ENCODE data around the gene GM2A.
A peak's percentile ranks its signal among the peaks of the same experiment; 100 is the strongest.

GM2A gene

GRCh38 chr5:151221574-151221973 is 31.4 kb upstream of the GM2A start:
- no peak for TF ChIP-seq CTCF (IDR thresholded peaks at IDR 0.05; ENCODE audit: low read depth, low read length, missing control alignments)
- H3K4me3 ChIP-seq (ENCODE audit: low read depth, low read length) = no peak overlapping the region
- in situ Hi-C loops (cut with HindIII; ENCODE audit: low sequenced_read_pairs) = no loop called here
- DNase-seq (ENCODE audit: low read depth) = no peak

GRCh38 chr5:151222054-151222789 is 30.8 kb upstream of the GM2A start:
- in situ Hi-C loops (cut with HindIII; ENCODE audit: low sequenced_read_pairs) = no loop called here
- no peak overlapping the region for H3K4me3 ChIP-seq (ENCODE audit: low read depth, low read length)
- no peak for DNase-seq (ENCODE audit: low read depth)
- no peak for TF ChIP-seq CTCF (IDR thresholded peaks at IDR 0.05; ENCODE audit: low read depth, low read length, missing control alignments)

- no peak for TF ChIP-seq CTCF (IDR thresholded peaks at IDR 0.05; ENCODE audit: low read depth, low read length, missing control alignments)
- H3K4me3 ChIP-seq (ENCODE audit: low read depth, low read length) = peak overlapping the region; percentile 56
- no peak for DNase-seq (ENCODE audit: low read depth)
- in situ Hi-C loops (cut with HindIII; ENCODE audit: low sequenced_read_pairs) = no loop called here
Measured at GRCh38 chr5:151222790-151223446, 30.1 kb upstream of the GM2A start.

GRCh38 chr5:151223447-151224264 is 29.3 kb upstream of the GM2A start, which contains the start of gene CCDC69:
CCDC69 (minus strand) TSS chr5:151224092; CDS start chr5:151223970, 122 bp downstream.
- in situ Hi-C loops (cut with HindIII; ENCODE audit: low sequenced_read_pairs) = no loop called here
- H3K4me3 ChIP-seq (ENCODE audit: low read depth, low read length) = peak within 1 kb of the TSS; percentile 56
- TF ChIP-seq CTCF (IDR thresholded peaks at IDR 0.05; ENCODE audit: low read depth, low read length, missing control alignments) = peak; percentile 28
- DNase-seq (ENCODE audit: low read depth) = peak; percentile 33

GRCh38 chr5:151224372-151224771 is 28.6 kb upstream of the GM2A start:
- no peak for TF ChIP-seq CTCF (IDR thresholded peaks at IDR 0.05; ENCODE audit: low read depth, low read length, missing control alignments)
- H3K4me3 ChIP-seq (ENCODE audit: low read depth, low read length) = no peak overlapping the region
- in situ Hi-C loops (cut with HindIII; ENCODE audit: low sequenced_read_pairs) = no loop called here
- DNase-seq (ENCODE audit: low read depth) = no peak

GRCh38 chr5:151225071-151225470 is 27.9 kb upstream of the GM2A start:
- in situ Hi-C loops (cut with HindIII; ENCODE audit: low sequenced_read_pairs) = no loop called here
- DNase-seq (ENCODE audit: low read depth) = no peak
- no peak overlapping the region for H3K4me3 ChIP-seq (ENCODE audit: low read depth, low read length)
- no peak for TF ChIP-seq CTCF (IDR thresholded peaks at IDR 0.05; ENCODE audit: low read depth, low read length, missing control alignments)
